SU-DHL-6 (cell line): ENCODE data around the gene TNS3.
"Not testable (repeated sequence)": the region's sequence is repeated elsewhere in the genome, so short reads cannot be mapped to it uniquely, and the experiment has no call there.

Experiments used
- H2AFZ ChIP-seq: fragments of 200-600 bp; sonication (generic); 2 replicates; pipeline ENCODE4 v1.6.1; 2014; ENCODE audit warnings: low read depth, mild to moderate bottlenecking, moderate library complexity, mixed read lengths, antibody characterized with exemption, low read length; ENCODE audit not compliant: severe bottlenecking
- H3F3A ChIP-seq: fragments of 200-600 bp; shearing (Covaris generic); 2 replicates; pipeline ENCODE4 v1.6.0; 2016; ENCODE audit warnings: antibody characterized with exemption, mild to moderate bottlenecking; ENCODE audit not compliant: insufficient read depth
- H3K27ac ChIP-seq: fragments of 200-600 bp; sonication (generic); 2 replicates; pipeline ENCODE4 v1.5.1; 2016; ENCODE audit warnings: low read depth, mild to moderate bottlenecking, low read length, moderate library complexity, mixed read lengths
- H3K27me3 ChIP-seq: fragments of 200-600 bp; sonication (generic), shearing (Covaris generic); 2 replicates; pipeline ENCODE4 v1.6.0; 2014; ENCODE audit warnings: mild to moderate bottlenecking, low read length
- H3K36me3 ChIP-seq: fragments of 200-600 bp; sonication (generic); 2 replicates; pipeline ENCODE4 v1.6.1; 2014; ENCODE audit warnings: mild to moderate bottlenecking, low read length, mixed read lengths
- H3K4me2 ChIP-seq: fragments of 300-600, 200-600 bp; shearing (Covaris generic), sonication (generic); 2 replicates; pipeline ENCODE4 v1.6.0; 2014; ENCODE audit warnings: low read length, low read depth, mild to moderate bottlenecking; ENCODE audit not compliant: poor library complexity, severe bottlenecking
- H3K4me3 ChIP-seq: fragments of 200-600 bp; sonication (generic); 2 replicates; pipeline ENCODE4 v1.5.1; 2014; ENCODE audit warnings: antibody characterized with exemption, low read length, mild to moderate bottlenecking, mixed read lengths; ENCODE audit not compliant: insufficient read depth, poor library complexity, severe bottlenecking
- H3K79me2 ChIP-seq: fragments of 200-600 bp; sonication (generic); 2 replicates; pipeline ENCODE4 v1.6.1; 2014; ENCODE audit warnings: mild to moderate bottlenecking, low read length, moderate library complexity; ENCODE audit not compliant: insufficient read depth
- H3K9ac ChIP-seq: fragments of 200-600 bp; sonication (generic); 2 replicates; pipeline ENCODE4 v1.7.0; 2014; ENCODE audit warnings: mild to moderate bottlenecking, low read length
- H3K9me2 ChIP-seq: fragments of 200-600 bp; sonication (generic); replicated peaks from 2 replicates; pipeline ENCODE4 v1.6.1; 2014; ENCODE audit warnings: low read length; ENCODE audit not compliant: insufficient read depth
- H3K9me3 ChIP-seq: fragments of 200-600 bp; sonication (generic); 2 replicates; pipeline ENCODE4 v1.6.1; 2014; ENCODE audit warnings: low read length, mixed read lengths; ENCODE audit not compliant: insufficient read depth
- H4K20me1 ChIP-seq: fragments of 200-600 bp; sonication (generic); 2 replicates; pipeline ENCODE4 v1.6.1; 2014; ENCODE audit warnings: low read depth, mild to moderate bottlenecking, antibody characterized with exemption, low read length, moderate library complexity, mixed read lengths
- CTCF ChIP-seq: fragments of 200-600 bp; sonication (generic); IDR thresholded peaks from one replicate; pipeline ENCODE4 v1.5.1; 2017; ENCODE audit warnings: antibody characterized with exemption, mild to moderate bottlenecking, low read length, moderate library complexity; ENCODE audit not compliant: insufficient read depth, poor library complexity, severe bottlenecking
- EZH2phosphoT487 ChIP-seq: fragments of 200-600 bp; sonication (generic), shearing (Covaris generic); conservative IDR thresholded peaks from 2 replicates; pipeline ENCODE4 v1.6.1; 2018; ENCODE audit warnings: mild to moderate bottlenecking, antibody characterized with exemption, low read length, moderate library complexity, mixed read lengths

TNS3 gene

GRCh38 chr7:47470567-47471357 lies 111.1 kb downstream of the TNS3 start:
- Histone ChIP-seq H3K79me2 (0 out of 2 replicates have a peak, but pooled peaks cover 1% of the 10 kb centered on the region), H4K20me1 (no peaks in the 10 kb centered on the region), H3K4me2 (no peak overlapping the region)

GRCh38 chr7:47469846-47470245 lies 112.1 kb downstream of the TNS3 start:
- not testable (repeated sequence) for H4K20me1 ChIP-seq, H3K9ac ChIP-seq, H2AFZ ChIP-seq, H3K79me2 ChIP-seq, H3K36me3 ChIP-seq, H3K4me3 ChIP-seq, H3K4me2 ChIP-seq, H3K9me2 ChIP-seq, H3K9me3 ChIP-seq, H3K27ac ChIP-seq, H3K27me3 ChIP-seq
- peaks cover 11% of the 10 kb centered on the region; the same call in 1 of the 2 replicates for H3F3A ChIP-seq

More at GRCh38 chr7:47470567-47471357, 111.1 kb downstream of the TNS3 start:
- Histone ChIP-seq H3F3A (peaks cover 11% of the 10 kb centered on the region; the same call in 1 of the 2 replicates), H3K9me2 (no peaks in the 10 kb centered on the region), H3K27ac (no peak overlapping the region), H3K36me3 (no peaks in the 10 kb centered on the region), H3K9ac (no peak overlapping the region), H3K4me3 (no peak overlapping the region), H2AFZ (no peak overlapping the region), H3K27me3 (no peaks in the 10 kb centered on the region), H3K9me3 (no peaks in the 10 kb centered on the region)
- TF ChIP-seq CTCF (no peak), EZH2phosphoT487 (no peak)

- no peaks in the 10 kb centered on the region for H4K20me1 ChIP-seq
- no peak overlapping the region for H3K4me2 ChIP-seq
- no peak for TF ChIP-seq EZH2phosphoT487
- no peak for TF ChIP-seq CTCF
Measured at GRCh38 chr7:47466832-47467231, 115.1 kb downstream of the TNS3 start.

GRCh38 chr7:47465191-47465590 lies 116.7 kb downstream of the TNS3 start:
- no peaks in the 10 kb centered on the region for H3F3A ChIP-seq
- TF ChIP-seq CTCF (no peak), EZH2phosphoT487 (no peak)
- H3K4me2 ChIP-seq, result no peak overlapping the region
- H4K20me1 ChIP-seq, result no peaks in the 10 kb centered on the region
- no peaks in the 10 kb centered on the region for H3K36me3 ChIP-seq
- H3K27me3 ChIP-seq, result no peaks in the 10 kb centered on the region
- H3K27ac ChIP-seq, result no peak overlapping the region
- H3K9me2 ChIP-seq, result no peaks in the 10 kb centered on the region
- no peaks in the 10 kb centered on the region for H3K79me2 ChIP-seq
- H3K9me3 ChIP-seq, result no peaks in the 10 kb centered on the region
- H3K4me3 ChIP-seq, result no peak overlapping the region
- no peak overlapping the region for H2AFZ ChIP-seq
- no peak overlapping the region for H3K9ac ChIP-seq

More at GRCh38 chr7:47466832-47467231, 115.1 kb downstream of the TNS3 start:
- no peak overlapping the region for H3K27ac ChIP-seq
- H3K9me3 ChIP-seq, result no peaks in the 10 kb centered on the region
- H3F3A ChIP-seq, result no peaks in the 10 kb centered on the region
- H3K9ac ChIP-seq, result no peak overlapping the region
- no peaks in the 10 kb centered on the region for H3K9me2 ChIP-seq
- no peak overlapping the region for H2AFZ ChIP-seq
- no peaks in the 10 kb centered on the region for H3K36me3 ChIP-seq
- no peaks in the 10 kb centered on the region for H3K27me3 ChIP-seq
- H3K79me2 ChIP-seq, result no peaks in the 10 kb centered on the region
- H3K4me3 ChIP-seq, result no peak overlapping the region
